Adrenal gland (tissue), 5 donors: ENCODE data around the gene KIAA0040.

Source experiments
- CTCF ChIP-seq, 6 experiments: fragments of 450-650 bp in 4 of 6; fragments of 200-600 bp in 2 of 6; sonication (generic) in 1 of 6; IDR thresholded peaks; 1 replicate in 5 of 6; 2 replicates in 1 of 6; pipeline versions ENCODE4 v1.5.1 to v1.8.0; 2016 to 2021; ENCODE audit warnings: antibody characterized with exemption in 6 of 6, mild to moderate bottlenecking in 2 of 6, moderate library complexity in 1 of 6
- POLR2A ChIP-seq, 2 donors: fragments of 450-650 bp; IDR thresholded peaks; one replicate each; pipeline ENCODE4 v1.6.1; 2017; ENCODE audit warnings: antibody characterized with exemption in 2 of 2, mild to moderate bottlenecking in 2 of 2, moderate library complexity in 1 of 2
- donor health status: DM: no; HTN: no; CAD: no.

- TF ChIP-seq CTCF (IDR thresholded peaks at IDR 0.05) (no peak), POLR2A (IDR thresholded peaks at IDR 0.05) (no peak)
Observed at GRCh38 chr1:175128523-175128922, 64.1 kb downstream of the KIAA0040 start.
